K562 (cell line): Measurements from ENCODE around the gene EVI5L. TPM values are rescaled to one million over a fixed set of nuclear protein-coding genes. Genes with fewer than 3 reads are reported as not detected.

Experiments used
- ATF7 ChIP-seq: fragments of 450-650 bp; IDR thresholded peaks from 2 replicates; pipeline ENCODE4 v1.7.1; 2014; ENCODE audit warnings: mild to moderate bottlenecking, moderate library complexity
- BRD9 ChIP-seq: fragments of 450-650 bp; IDR thresholded peaks from 2 replicates; pipeline ENCODE4 v1.6.1; 2018; ENCODE audit warnings: low read depth; ENCODE audit not compliant: partially characterized antibody
- E2F3 ChIP-seq: fragments of 250-450 bp; sonication (Bioruptor Pico); IDR thresholded peaks from 2 replicates; pipeline ENCODE4 v1.4.0; 2020; ENCODE audit warnings: mild to moderate bottlenecking
- HCFC1 ChIP-seq: IDR thresholded peaks from 2 replicates; pipeline ENCODE4 v1.6.1; 2012; ENCODE audit warnings: low read depth, low read length, improper control_type of control experiment
- MYBL2 ChIP-seq, 2 experiments: fragments of 450-650 bp in 1 of 2; sonication (generic) in 1 of 2; formaldehyde crosslinking in 1 of 2; IDR thresholded peaks; 2 replicates each; pipeline versions ENCODE4 v1.6.1 to v1.8.1; 2017 to 2022; ENCODE audit warnings: borderline replicate concordance in 1 of 2, inconsistent platforms in 1 of 2, low read depth in 1 of 2, mild to moderate bottlenecking in 1 of 2, missing genetic modification reagents in 1 of 2, moderate library complexity in 1 of 2
- PYGO2 ChIP-seq: fragments of 450-650 bp; IDR thresholded peaks from 2 replicates; pipeline ENCODE4 v1.6.1; 2016; ENCODE audit warnings: mild to moderate bottlenecking, missing genetic modification characterization, moderate library complexity, missing compliant biosample characterization
- RBBP5 ChIP-seq: fragments of 200-600 bp; sonication (generic); IDR thresholded peaks from 2 replicates; pipeline ENCODE4 v1.6.1; 2012; ENCODE audit warnings: borderline replicate concordance, mild to moderate bottlenecking, low read length, control low read depth, inconsistent platforms; ENCODE audit not compliant: insufficient read depth, poor library complexity, severe bottlenecking
- RBM14 ChIP-seq: fragments of 200-400 bp; formaldehyde crosslinking; IDR thresholded peaks from 2 replicates; pipeline ENCODE4 v1.6.1; 2018; ENCODE audit warnings: low read depth, mild to moderate bottlenecking, low read length, moderate library complexity, borderline replicate concordance; ENCODE audit not compliant: insufficient read depth
- RCOR1 ChIP-seq, 2 experiments: IDR thresholded peaks; 2 replicates each; pipeline ENCODE4 v1.6.1; 2012; ENCODE audit warnings: low read depth in 2 of 2, low read length in 2 of 2, borderline replicate concordance in 1 of 2, improper control_type of control experiment in 1 of 2
- SAFB2 ChIP-seq: fragments of 200-400 bp; formaldehyde crosslinking; IDR thresholded peaks from 2 replicates; pipeline ENCODE4 v1.6.1; 2018; ENCODE audit warnings: borderline replicate concordance, low read length, low read depth, moderate library complexity; ENCODE audit not compliant: severe bottlenecking
- SMAD2 ChIP-seq: fragments of 150-350 bp; IDR thresholded peaks from 2 replicates; pipeline ENCODE4 v1.6.1; 2014; ENCODE audit warnings: low read depth, mild to moderate bottlenecking, low read length
- SMAD3 ChIP-seq: fragments of 450-650 bp; formaldehyde crosslinking; conservative IDR thresholded peaks from 2 replicates; pipeline ENCODE4 v1.4.0; 2020; ENCODE audit warnings: mild to moderate bottlenecking
- SNIP1 ChIP-seq: fragments of 450-650 bp; IDR thresholded peaks from 2 replicates; pipeline ENCODE4 v1.7.1; 2017; ENCODE audit warnings: low read depth, mild to moderate bottlenecking
- TCF7 ChIP-seq: sonication (generic); IDR thresholded peaks from 2 replicates; pipeline ENCODE4 v1.6.1; 2016; ENCODE audit warnings: antibody characterized with exemption, borderline replicate concordance
- ZEB2 ChIP-seq: fragments of 450-650 bp; IDR thresholded peaks from 2 replicates; pipeline ENCODE4 v1.6.1; 2016
- ZNF239 ChIP-seq: fragments of 250-450 bp; sonication (Bioruptor Pico); IDR thresholded peaks from 2 replicates; pipeline ENCODE4 v1.4.0; 2020; ENCODE audit warnings: mild to moderate bottlenecking
- ZNF253 ChIP-seq: fragments of 250-450 bp; sonication (Bioruptor Pico); conservative IDR thresholded peaks from 2 replicates; pipeline ENCODE4 v1.6.1; 2021; ENCODE audit warnings: mild to moderate bottlenecking
- ZNF316 ChIP-seq: fragments of 450-650 bp; IDR thresholded peaks from 2 replicates; pipeline ENCODE4 v1.6.1; 2016
- ZNF561 ChIP-seq: fragments of 450-650 bp; formaldehyde crosslinking; conservative IDR thresholded peaks from 2 replicates; pipeline ENCODE4 v1.4.0; 2020; ENCODE audit warnings: mild to moderate bottlenecking, moderate library complexity
- polyA plus RNA-seq, 8 experiments: library from polyadenylated mRNA; depleted of rRNA in 4 of 8; stranded (reverse) in 5 of 8; unstranded in 3 of 8; fragments of >200 nt; fragmentation: Nextera tagmentation in 2 of 8; fragmentation: Illumina TruSeq in 1 of 8; extraction: Ambion mirVana in 2 of 8; extraction: Trizol in 1 of 8; gene quantifications; 2 replicates each; pipeline versions ENCODE4 v1.2.1 to v1.2.3, GENCODE V29; 2011 to 2014; ENCODE audit warnings: inconsistent platforms in 1 of 8, missing spikeins in 1 of 8
- total RNA-seq, 7 experiments: library from RNA; depleted of rRNA in 6 of 7; stranded (reverse); fragments of >200 nt in 6 of 7; fragmentation: Illumina TruSeq in 2 of 7; extraction: Trizol in 2 of 7; gene quantifications; 2 replicates each; pipeline versions ENCODE4 v1.2.1 to v1.2.3, GENCODE V29; 2011 to 2021; ENCODE audit warnings: low replicate concordance in 1 of 7
- TF ChIP-seq, protein P1 (sequence below): sonication (generic); formaldehyde crosslinking; IDR thresholded peaks from 2 replicates; pipeline ENCODE4 v1.8.1; 2022; ENCODE audit warnings: missing genetic modification reagents
- TF ChIP-seq, protein P2 (sequence below), 2 experiments: fragments of 150-350 bp in 1 of 2; IDR thresholded peaks; 2 replicates each; pipeline ENCODE4 v1.6.1; 2012 to 2016; ENCODE audit warnings: low read depth in 2 of 2, low read length in 2 of 2, mild to moderate bottlenecking in 1 of 2, moderate library complexity in 1 of 2
- TF ChIP-seq, protein P3 (sequence below): fragments of 450-650 bp; conservative IDR thresholded peaks from 2 replicates; pipeline ENCODE4 v1.6.1; 2016; ENCODE audit warnings: missing genetic modification characterization, low read depth, mild to moderate bottlenecking, control low read depth, missing compliant biosample characterization
- TF ChIP-seq, protein P4 (sequence below): fragments of 250-450 bp; sonication (Bioruptor Pico); IDR thresholded peaks from 2 replicates; pipeline ENCODE4 v1.8.0; 2021; ENCODE audit warnings: moderate library complexity, mild to moderate bottlenecking, inconsistent platforms

Gene EVI5L
- total and polyA plus RNA-seq, 9 of the 15 experiments (the other 6 are each of a cell fraction or from before 2014, with no cell fraction given): 0.69 to 1.8 (median 1.2) TPM; not detected in 2

GRCh38 chr19:7829561-7830271 lies at the start of gene EVI5L (continued):
- TF ChIP-seq MYBL2 (IDR thresholded peaks at IDR 0.05; ENCODE audit: low read depth): no peak
- no peak for TF ChIP-seq MYBL2 (CRISPR knock-in tag; IDR thresholded peaks at IDR 0.05; ENCODE audit: borderline replicate concordance)
- TF ChIP-seq SMAD2: no peak
- no peak for TF ChIP-seq ZNF253 (CRISPR knock-in tag)
- peak; percentile 65 for TF ChIP-seq HCFC1
- TF ChIP-seq RCOR1 (IDR thresholded peaks at IDR 0.05; ENCODE audit: borderline replicate concordance in 1 of 2, low read depth in 2 of 2, low read length in 2 of 2): no peak
- TF ChIP-seq ZNF239 (CRISPR knock-in tag): no peak
- no peak for TF ChIP-seq E2F3 (CRISPR knock-in tag)
- no peak for TF ChIP-seq RBBP5
- no peak for TF ChIP-seq RBM14
- TF ChIP-seq, protein P1, sequence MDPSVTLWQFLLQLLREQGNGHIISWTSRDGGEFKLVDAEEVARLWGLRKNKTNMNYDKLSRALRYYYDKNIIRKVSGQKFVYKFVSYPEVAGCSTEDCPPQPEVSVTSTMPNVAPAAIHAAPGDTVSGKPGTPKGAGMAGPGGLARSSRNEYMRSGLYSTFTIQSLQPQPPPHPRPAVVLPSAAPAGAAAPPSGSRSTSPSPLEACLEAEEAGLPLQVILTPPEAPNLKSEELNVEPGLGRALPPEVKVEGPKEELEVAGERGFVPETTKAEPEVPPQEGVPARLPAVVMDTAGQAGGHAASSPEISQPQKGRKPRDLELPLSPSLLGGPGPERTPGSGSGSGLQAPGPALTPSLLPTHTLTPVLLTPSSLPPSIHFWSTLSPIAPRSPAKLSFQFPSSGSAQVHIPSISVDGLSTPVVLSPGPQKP: no peak
- no peak for TF ChIP-seq SAFB2
- no peak for TF ChIP-seq ZEB2
- no peak for TF ChIP-seq PYGO2 (tag)
- no peak for TF ChIP-seq ZNF316
- TF ChIP-seq BRD9: no peak
- TF ChIP-seq ZNF561 (CRISPR knock-in tag): no peak
- no peak for TF ChIP-seq SMAD3 (CRISPR knock-in tag)
- TF ChIP-seq SNIP1: no peak
- peak; percentile 95 for TF ChIP-seq ATF7
- TF ChIP-seq, protein P2, sequence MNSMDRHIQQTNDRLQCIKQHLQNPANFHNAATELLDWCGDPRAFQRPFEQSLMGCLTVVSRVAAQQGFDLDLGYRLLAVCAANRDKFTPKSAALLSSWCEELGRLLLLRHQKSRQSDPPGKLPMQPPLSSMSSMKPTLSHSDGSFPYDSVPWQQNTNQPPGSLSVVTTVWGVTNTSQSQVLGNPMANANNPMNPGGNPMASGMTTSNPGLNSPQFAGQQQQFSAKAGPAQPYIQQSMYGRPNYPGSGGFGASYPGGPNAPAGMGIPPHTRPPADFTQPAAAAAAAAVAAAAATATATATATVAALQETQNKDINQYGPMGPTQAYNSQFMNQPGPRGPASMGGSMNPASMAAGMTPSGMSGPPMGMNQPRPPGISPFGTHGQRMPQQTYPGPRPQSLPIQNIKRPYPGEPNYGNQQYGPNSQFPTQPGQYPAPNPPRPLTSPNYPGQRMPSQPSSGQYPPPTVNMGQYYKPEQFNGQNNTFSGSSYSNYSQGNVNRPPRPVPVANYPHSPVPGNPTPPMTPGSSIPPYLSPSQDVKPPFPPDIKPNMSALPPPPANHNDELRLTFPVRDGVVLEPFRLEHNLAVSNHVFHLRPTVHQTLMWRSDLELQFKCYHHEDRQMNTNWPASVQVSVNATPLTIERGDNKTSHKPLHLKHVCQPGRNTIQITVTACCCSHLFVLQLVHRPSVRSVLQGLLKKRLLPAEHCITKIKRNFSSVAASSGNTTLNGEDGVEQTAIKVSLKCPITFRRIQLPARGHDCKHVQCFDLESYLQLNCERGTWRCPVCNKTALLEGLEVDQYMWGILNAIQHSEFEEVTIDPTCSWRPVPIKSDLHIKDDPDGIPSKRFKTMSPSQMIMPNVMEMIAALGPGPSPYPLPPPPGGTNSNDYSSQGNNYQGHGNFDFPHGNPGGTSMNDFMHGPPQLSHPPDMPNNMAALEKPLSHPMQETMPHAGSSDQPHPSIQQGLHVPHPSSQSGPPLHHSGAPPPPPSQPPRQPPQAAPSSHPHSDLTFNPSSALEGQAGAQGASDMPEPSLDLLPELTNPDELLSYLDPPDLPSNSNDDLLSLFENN (IDR thresholded peaks at IDR 0.05; ENCODE audit: low read depth in 2 of 2, low read length in 2 of 2): no peak
- TF ChIP-seq, protein P3, sequence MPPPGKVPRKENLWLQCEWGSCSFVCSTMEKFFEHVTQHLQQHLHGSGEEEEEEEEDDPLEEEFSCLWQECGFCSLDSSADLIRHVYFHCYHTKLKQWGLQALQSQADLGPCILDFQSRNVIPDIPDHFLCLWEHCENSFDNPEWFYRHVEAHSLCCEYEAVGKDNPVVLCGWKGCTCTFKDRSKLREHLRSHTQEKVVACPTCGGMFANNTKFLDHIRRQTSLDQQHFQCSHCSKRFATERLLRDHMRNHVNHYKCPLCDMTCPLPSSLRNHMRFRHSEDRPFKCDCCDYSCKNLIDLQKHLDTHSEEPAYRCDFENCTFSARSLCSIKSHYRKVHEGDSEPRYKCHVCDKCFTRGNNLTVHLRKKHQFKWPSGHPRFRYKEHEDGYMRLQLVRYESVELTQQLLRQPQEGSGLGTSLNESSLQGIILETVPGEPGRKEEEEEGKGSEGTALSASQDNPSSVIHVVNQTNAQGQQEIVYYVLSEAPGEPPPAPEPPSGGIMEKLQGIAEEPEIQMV (tag): no peak
- TF ChIP-seq TCF7: no peak
- TF ChIP-seq, protein P4, sequence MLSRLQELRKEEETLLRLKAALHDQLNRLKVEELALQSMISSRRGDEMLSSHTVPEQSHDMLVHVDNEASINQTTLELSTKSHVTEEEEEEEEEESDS (CRISPR knock-in tag): no peak
